Endothelial cell of umbilical vein (primary cell): Measurements from ENCODE around the gene LACTB. TPM values are rescaled to one million over a fixed set of nuclear protein-coding genes. Genes with fewer than 3 reads are reported as not detected.

Experiments used
- BruUV-seq: library from RNA; stranded (reverse); fragments of 400-500 nt; replicated peaks from 2 replicates; lab custom pipeline; 2021; lab: Mats Ljungman, UMichigan
- CTCF ChIA-PET: fragments of 300-600, 350-600 bp; sonication (Branson Sonifier 250); formaldehyde crosslinking; loops from one replicate; lab custom pipeline; 2021; ENCODE audit warnings: antibody characterized with exemption, inconsistent platforms; lab: Charles Lee
- POLR2A ChIA-PET: fragments of 300-600, 350-600 bp; sonication (Branson Sonifier 250); formaldehyde crosslinking; loops from one replicate; lab custom pipeline; 2021; ENCODE audit warnings: antibody characterized with exemption, inconsistent platforms; lab: Charles Lee
- DNase-seq: peaks from one replicate; pipeline ENCODE4 v3.0.0-alpha.2; 2011; ENCODE audit warnings: low read depth, low spot score
- FAIRE-seq: peaks from 2 replicates; lab custom pipeline; 2011; peaks lifted over from hg19 to GRCh38; lab: Jason Lieb, UNC
- H2AFZ ChIP-seq: 2 replicates; pipeline ENCODE4 v1.6.0; 2012; ENCODE audit warnings: low read depth, low read length, control low read depth, inconsistent platforms
- H3K27ac ChIP-seq: 2 replicates; pipeline ENCODE4 v1.5.1; 2011; ENCODE audit warnings: low read depth, mild to moderate bottlenecking, control low read depth, low read length, moderate library complexity; ENCODE audit not compliant: insufficient read depth
- H3K27me3 ChIP-seq, 2 experiments: 2 replicates each; pipeline versions ENCODE4 v1.6.0 to v1.6.1; 2011; ENCODE audit warnings: low read length in 2 of 2, mixed read lengths in 1 of 2; ENCODE audit not compliant: control insufficient read depth in 2 of 2, insufficient read depth in 2 of 2
- H3K36me3 ChIP-seq, 2 experiments: 2 replicates in 1 of 2; 3 replicates in 1 of 2; pipeline ENCODE4 v1.5.1; 2011; ENCODE audit warnings: low read length in 2 of 2, mild to moderate bottlenecking in 1 of 2, moderate library complexity in 1 of 2; ENCODE audit not compliant: control insufficient read depth in 2 of 2, insufficient read depth in 2 of 2; ENCODE audit errors: extremely low read depth in 1 of 2
- H3K4me1 ChIP-seq: 3 replicates; pipeline ENCODE4 v1.5.1; 2011; ENCODE audit warnings: mild to moderate bottlenecking, low read length; ENCODE audit not compliant: control insufficient read depth, insufficient read depth; ENCODE audit errors: extremely low read depth
- H3K4me2 ChIP-seq: 2 replicates; pipeline ENCODE4 v1.6.1; 2011; ENCODE audit warnings: low read length, control low read depth, mixed read lengths; ENCODE audit not compliant: insufficient read depth
- H3K4me3 ChIP-seq, 3 experiments: fragments of 200-600 bp in 1 of 3; sonication (generic), shearing (Covaris generic) in 1 of 3; replicated peaks in 1 of 3; 2 replicates each; pipeline ENCODE4 v1.5.1; 2011 to 2016; ENCODE audit warnings: control low read depth in 3 of 3, low read length in 3 of 3, mild to moderate bottlenecking in 2 of 3, inconsistent platforms in 1 of 3, low read depth in 1 of 3, moderate library complexity in 1 of 3; ENCODE audit not compliant: insufficient read depth in 1 of 3
- H3K79me2 ChIP-seq: 2 replicates; pipeline ENCODE4 v1.6.0; 2012; ENCODE audit warnings: low read length, inconsistent platforms; ENCODE audit not compliant: control insufficient read depth, insufficient read depth
- H3K9ac ChIP-seq: replicated peaks from 2 replicates; pipeline ENCODE3; 2011; ENCODE audit warnings: low read length, control low read depth; ENCODE audit not compliant: insufficient read depth; ENCODE audit errors: extremely low read depth
- H3K9me1 ChIP-seq: replicated peaks from 3 replicates; pipeline ENCODE4 v1.6.0; 2011; ENCODE audit warnings: mild to moderate bottlenecking, low read length; ENCODE audit not compliant: control insufficient read depth, insufficient read depth; ENCODE audit errors: extremely low read depth
- H3K9me3 ChIP-seq: replicated peaks from 2 replicates; pipeline ENCODE4 v1.5.1; 2012; ENCODE audit warnings: low read length, inconsistent platforms; ENCODE audit not compliant: control insufficient read depth, insufficient read depth
- H4K20me1 ChIP-seq: replicated peaks from 2 replicates; pipeline ENCODE3; 2011; ENCODE audit warnings: mild to moderate bottlenecking, low read length; ENCODE audit not compliant: control insufficient read depth, insufficient read depth; ENCODE audit errors: extremely low read depth
- EZH2 ChIP-seq: IDR thresholded peaks from 2 replicates; pipeline ENCODE4 v1.6.1; 2012; ENCODE audit warnings: borderline replicate concordance, low read depth, mild to moderate bottlenecking, moderate library complexity, low read length, inconsistent platforms; ENCODE audit not compliant: severe bottlenecking
- FOS ChIP-seq: IDR thresholded peaks from 2 replicates; pipeline ENCODE4 v1.6.1; 2011; ENCODE audit warnings: mild to moderate bottlenecking, low read length, moderate library complexity, borderline replicate concordance; ENCODE audit not compliant: insufficient read depth
- GATA2 ChIP-seq: IDR thresholded peaks from 2 replicates; pipeline ENCODE4 v1.7.0; 2011; ENCODE audit warnings: low read depth, mild to moderate bottlenecking, moderate library complexity, mixed read lengths, low read length; ENCODE audit not compliant: insufficient read length, insufficient read depth
- JUN ChIP-seq: IDR thresholded peaks from 2 replicates; pipeline ENCODE4 v1.6.1; 2011; ENCODE audit warnings: borderline replicate concordance, low read depth; ENCODE audit not compliant: insufficient read length, insufficient read depth
- MYC ChIP-seq: IDR thresholded peaks from one replicate; pipeline ENCODE4 v1.6.1; 2011; ENCODE audit warnings: mild to moderate bottlenecking, low read depth, low read length
- POLR2A ChIP-seq: IDR thresholded peaks from 2 replicates; pipeline ENCODE4 v1.6.1; 2012; ENCODE audit warnings: low read depth, mild to moderate bottlenecking, control low read depth, low read length
- POLR2AphosphoS5 ChIP-seq: IDR thresholded peaks from 2 replicates; pipeline ENCODE4 v1.6.1; 2012; ENCODE audit warnings: low read depth, mild to moderate bottlenecking, control low read depth, low read length, moderate library complexity; ENCODE audit not compliant: insufficient read depth
- dilution Hi-C: fragments of 300-500 bp; cut with MboI; formaldehyde crosslinking; loops from one replicate; pipeline ENCODE4 v1.15.0; 2019; ENCODE audit warnings: low sequenced_read_pairs; ENCODE audit not compliant: extremely low pct_ligation_motif_present
- intact Hi-C: fragments of 100-400 bp; cut with micrococcal nuclease; formaldehyde crosslinking; loops from one replicate; pipeline ENCODE4 v1.10.0; 2022
- polyA plus RNA-seq, 4 experiments: library from polyadenylated mRNA; depleted of rRNA in 3 of 4; stranded (reverse) in 3 of 4; unstranded in 1 of 4; fragments of >200 nt; gene quantifications; 2 replicates each; pipeline versions ENCODE4 v1.2.1 to v1.2.3, GENCODE V29; 2011 to 2012; ENCODE audit warnings: missing spikeins in 1 of 4
- total RNA-seq: library from RNA; stranded (reverse); gene quantifications from 2 replicates; pipeline ENCODE4 v1.2.3, GENCODE V29; 2021
- TF ChIP-seq, protein P1 (sequence below), 2 donors: IDR thresholded peaks; 1 replicate in 1 of 2; 2 replicates in 1 of 2; pipeline ENCODE4 v1.5.1; 2011; ENCODE audit warnings: low read length in 2 of 2, mild to moderate bottlenecking in 2 of 2, moderate library complexity in 2 of 2, control low read depth in 1 of 2, inconsistent platforms in 1 of 2, low read depth in 1 of 2; ENCODE audit not compliant: insufficient read depth in 1 of 2; ENCODE audit errors: extremely low read depth in 1 of 2
- TF ChIP-seq, protein P2 (sequence below): IDR thresholded peaks from 2 replicates; pipeline ENCODE4 v1.6.1; 2011; ENCODE audit not compliant: insufficient read depth, insufficient read length

Gene LACTB
- total and polyA plus RNA-seq, 2 donors (not counting 3 experiments of a cell fraction or from before 2014, with no cell fraction given), result 14.0 to 26.1 TPM

DNA sequence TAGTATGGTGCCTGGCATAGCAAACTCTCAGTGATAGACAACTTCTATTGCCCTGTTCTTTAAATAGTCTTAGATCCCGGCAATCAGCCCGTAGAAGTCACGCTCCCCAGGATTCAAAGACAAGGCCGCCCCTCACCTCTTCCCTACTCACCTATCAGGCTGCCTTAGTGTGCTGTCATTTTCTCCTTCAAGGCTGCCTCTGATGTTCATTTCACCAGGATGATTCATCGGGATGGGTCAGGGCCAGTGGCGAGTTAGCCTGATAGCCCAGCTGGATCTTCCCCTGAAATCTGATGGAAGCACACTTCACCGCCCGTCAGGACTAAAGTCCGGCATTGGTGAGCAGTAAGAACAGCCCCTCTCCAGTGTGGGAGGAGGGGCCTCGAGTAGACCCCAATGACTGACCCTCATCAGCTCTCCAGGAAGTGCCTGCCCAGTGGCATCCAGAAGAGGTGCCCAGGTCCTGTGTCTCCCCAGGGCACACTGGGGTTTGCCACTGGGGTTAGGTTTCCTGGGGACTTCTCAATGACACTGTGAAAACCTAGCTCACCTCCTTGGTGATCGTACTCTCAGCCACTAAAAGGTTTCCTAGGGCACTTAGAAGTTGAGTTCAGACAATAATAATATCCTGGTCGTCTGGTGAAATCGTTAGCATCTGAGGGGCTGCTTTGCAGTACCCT is 41.6 kb upstream of the LACTB start:
- Histone ChIP-seq H3K27ac (no peak overlapping the region), H3K9ac (no peak overlapping the region), H3K9me1 (no peaks in the 10 kb centered on the region), H3K79me2 (no peaks in the 10 kb centered on the region), H3K4me1 (no peaks in the 10 kb centered on the region), H3K27me3 (no peaks in the 10 kb centered on the region), H2AFZ (no peak overlapping the region), H4K20me1 (no peaks in the 10 kb centered on the region), H3K4me3 (no peak overlapping the region), H3K4me2 (no peak overlapping the region), H3K36me3 (no peaks in the 10 kb centered on the region), H3K9me3 (no peaks in the 10 kb centered on the region)
- no peak for DNase-seq
- CTCF ChIA-PET, result no interaction called here
- no TSS peak for BruUV-seq
- POLR2A ChIA-PET, result no interaction called here
- dilution Hi-C loops, result no loop called here
- TF ChIP-seq GATA2, result no peak
- no peak for TF ChIP-seq EZH2
- intact Hi-C loops, result no loop called here
- FAIRE-seq, result peak; percentile 28

DNA sequence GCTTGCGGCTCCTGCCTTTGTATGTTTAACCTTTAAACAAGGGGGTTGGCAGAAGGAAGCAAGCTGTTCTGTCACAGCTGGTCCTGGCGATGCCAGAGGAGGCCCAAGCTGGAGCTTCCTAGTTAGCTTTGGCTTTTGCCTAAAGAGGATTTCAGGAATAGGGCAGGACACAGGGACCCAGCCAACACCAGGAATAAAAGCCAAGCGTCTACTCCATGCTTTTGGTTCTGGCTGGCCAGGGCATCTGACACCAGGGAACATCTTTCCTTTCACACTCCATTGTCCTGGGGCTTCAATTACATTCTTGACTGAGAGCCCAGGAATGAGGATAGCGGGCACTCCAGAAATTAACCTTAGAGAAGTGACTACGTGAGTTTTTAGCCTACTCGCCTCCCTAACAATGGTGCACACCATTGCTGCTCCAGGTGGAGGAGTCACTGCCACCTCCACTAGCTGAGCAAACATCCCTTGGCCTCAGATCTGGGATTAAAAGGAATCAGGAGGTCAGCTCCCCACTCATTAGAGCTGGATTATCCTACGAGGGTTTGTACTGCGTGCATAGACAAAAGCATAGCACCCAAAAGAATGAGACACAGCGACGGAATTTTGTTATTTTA is 40.9 kb upstream of the LACTB start:
- no peak for FAIRE-seq
- H3K36me3 ChIP-seq, result no peaks in the 10 kb centered on the region
- H3K79me2 ChIP-seq, result no peaks in the 10 kb centered on the region
- no peak overlapping the region for H3K27ac ChIP-seq
- no peaks in the 10 kb centered on the region for H4K20me1 ChIP-seq
- H3K4me1 ChIP-seq, result no peaks in the 10 kb centered on the region
- no peaks in the 10 kb centered on the region for H3K9me1 ChIP-seq
- dilution Hi-C loops (no loop called here), intact Hi-C loops (no loop called here)
- no peaks in the 10 kb centered on the region for H3K27me3 ChIP-seq
- TF ChIP-seq EZH2 (no peak), POLR2A (no peak), MYC (no peak), POLR2AphosphoS5 (no peak), GATA2 (no peak), FOS (no peak), JUN (no peak)
- TF ChIP-seq, protein P1, sequence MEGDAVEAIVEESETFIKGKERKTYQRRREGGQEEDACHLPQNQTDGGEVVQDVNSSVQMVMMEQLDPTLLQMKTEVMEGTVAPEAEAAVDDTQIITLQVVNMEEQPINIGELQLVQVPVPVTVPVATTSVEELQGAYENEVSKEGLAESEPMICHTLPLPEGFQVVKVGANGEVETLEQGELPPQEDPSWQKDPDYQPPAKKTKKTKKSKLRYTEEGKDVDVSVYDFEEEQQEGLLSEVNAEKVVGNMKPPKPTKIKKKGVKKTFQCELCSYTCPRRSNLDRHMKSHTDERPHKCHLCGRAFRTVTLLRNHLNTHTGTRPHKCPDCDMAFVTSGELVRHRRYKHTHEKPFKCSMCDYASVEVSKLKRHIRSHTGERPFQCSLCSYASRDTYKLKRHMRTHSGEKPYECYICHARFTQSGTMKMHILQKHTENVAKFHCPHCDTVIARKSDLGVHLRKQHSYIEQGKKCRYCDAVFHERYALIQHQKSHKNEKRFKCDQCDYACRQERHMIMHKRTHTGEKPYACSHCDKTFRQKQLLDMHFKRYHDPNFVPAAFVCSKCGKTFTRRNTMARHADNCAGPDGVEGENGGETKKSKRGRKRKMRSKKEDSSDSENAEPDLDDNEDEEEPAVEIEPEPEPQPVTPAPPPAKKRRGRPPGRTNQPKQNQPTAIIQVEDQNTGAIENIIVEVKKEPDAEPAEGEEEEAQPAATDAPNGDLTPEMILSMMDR (IDR thresholded peaks at IDR 0.05; ENCODE audit: extremely low read depth in 1 of 2, insufficient read depth in 1 of 2, low read depth in 1 of 2, low read length in 2 of 2), result no peak
- TF ChIP-seq, protein P2, sequence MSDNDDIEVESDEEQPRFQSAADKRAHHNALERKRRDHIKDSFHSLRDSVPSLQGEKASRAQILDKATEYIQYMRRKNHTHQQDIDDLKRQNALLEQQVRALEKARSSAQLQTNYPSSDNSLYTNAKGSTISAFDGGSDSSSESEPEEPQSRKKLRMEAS, result no peak
- no peak for DNase-seq
- no TSS peak for BruUV-seq
- H3K9me3 ChIP-seq, result no peaks in the 10 kb centered on the region
- no peak overlapping the region for H3K4me2 ChIP-seq
- ChIA-PET POLR2A (interaction anchor here (0.6 kb wide), 1 partner anchor 15 kb away, joined by 3 read pairs; no protein-coding TSS in a partner anchor), CTCF (no interaction called here)
- H3K9ac ChIP-seq, result no peak overlapping the region
- no peak overlapping the region for H3K4me3 ChIP-seq
- no peak overlapping the region for H2AFZ ChIP-seq
